Activated CD4-positive, alpha-beta T cell treated with anti-CD3 and anti-CD28 coated beads, Interleukin-2, amount 50 U/mL, for 1 hour (primary cell): Measurements from ENCODE around the gene NAPSA.
"Not testable (repeated sequence)": the region's sequence is repeated elsewhere in the genome, so short reads cannot be mapped to it uniquely, and the experiment has no call there.

Source experiments
- DNase-seq: peaks from one replicate; pipeline ENCODE4 v3.0.0-alpha.2; 2020

Gene NAPSA

DNA sequence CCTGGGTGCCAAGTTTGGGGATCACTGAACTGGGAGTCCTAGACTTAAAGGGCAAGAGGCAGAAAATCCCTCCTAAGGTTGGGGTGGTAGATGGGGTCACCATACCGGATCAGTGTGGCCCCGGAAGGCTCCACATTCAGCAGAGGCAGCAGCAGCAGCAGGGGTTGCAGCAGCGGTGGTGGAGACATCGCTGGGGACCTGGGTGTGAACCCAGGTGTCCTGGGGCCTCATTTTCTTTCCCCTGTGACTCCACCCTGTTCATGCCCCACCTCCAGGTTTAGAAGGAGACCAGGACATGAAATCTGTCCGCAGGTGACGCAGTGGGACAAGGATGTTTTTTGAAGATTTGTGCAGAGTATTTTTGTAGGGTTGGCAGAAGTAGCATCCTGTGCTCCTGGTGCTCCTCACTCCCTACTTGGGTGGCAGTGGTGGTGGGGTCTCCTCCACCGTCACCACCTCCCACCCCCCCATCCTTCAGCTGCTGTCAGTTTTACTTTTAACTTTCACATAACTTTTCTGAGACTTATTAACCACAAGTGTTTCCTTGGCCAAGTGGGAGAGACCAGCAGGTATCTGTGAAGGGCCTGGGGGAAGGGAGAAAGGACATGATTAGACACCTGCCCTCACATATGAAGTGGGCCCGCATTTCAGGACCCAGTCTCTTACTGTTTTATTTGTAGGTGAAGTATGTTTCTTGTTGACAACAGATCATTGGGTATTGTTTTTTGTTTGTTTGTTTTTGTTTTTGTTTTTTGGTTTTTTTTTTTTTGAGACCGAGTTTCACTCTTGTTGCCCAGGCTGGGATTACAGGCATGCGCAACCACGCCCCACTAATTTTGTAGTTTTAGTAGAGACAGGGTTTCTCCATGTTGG is at the start of gene NAPSA:
Gene NAPSA (minus strand): TSS at position 206 of the 873 bp plus-strand sequence. CDS start 18 bp downstream, at position 188.
- no peak for DNase-seq

DNA sequence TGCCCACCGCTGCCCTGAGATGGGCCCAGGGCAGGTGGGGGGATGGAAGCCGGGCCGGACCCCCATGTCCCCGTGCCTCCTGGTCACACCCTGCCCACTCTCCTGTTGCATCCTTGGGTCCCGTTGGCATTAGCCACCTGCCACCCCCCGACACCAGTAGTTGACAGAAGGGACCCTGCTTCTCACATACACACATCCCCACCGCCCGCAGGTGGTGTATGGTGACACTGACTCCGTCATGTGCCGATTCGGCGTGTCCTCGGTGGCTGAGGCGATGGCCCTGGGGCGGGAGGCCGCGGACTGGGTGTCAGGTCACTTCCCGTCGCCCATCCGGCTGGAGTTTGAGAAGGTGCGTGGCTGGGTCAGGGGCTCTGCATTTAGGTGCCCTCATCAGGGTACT is 48.1 kb upstream of the NAPSA start:
- no peak for DNase-seq

DNA sequence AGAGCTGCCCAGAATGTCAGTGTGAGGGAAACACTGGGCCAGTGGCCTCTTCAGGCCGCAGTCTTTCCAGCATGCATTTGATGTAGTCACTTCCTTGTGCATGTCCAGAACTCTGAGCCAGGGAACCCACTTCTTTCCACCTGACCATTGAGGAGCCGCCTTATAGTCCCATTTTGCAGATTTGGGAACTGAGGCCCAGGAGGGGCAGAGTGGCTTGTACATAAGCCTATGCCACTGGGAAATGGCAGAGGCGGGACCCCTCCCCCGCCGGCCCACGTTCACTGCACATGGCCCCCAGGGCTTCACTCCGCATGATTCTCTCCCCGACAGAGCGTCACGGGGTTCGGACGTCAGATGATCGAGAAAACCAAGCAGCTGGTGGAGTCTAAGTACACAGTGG is 47.7 kb upstream of the NAPSA start:
- no peak for DNase-seq

DNA sequence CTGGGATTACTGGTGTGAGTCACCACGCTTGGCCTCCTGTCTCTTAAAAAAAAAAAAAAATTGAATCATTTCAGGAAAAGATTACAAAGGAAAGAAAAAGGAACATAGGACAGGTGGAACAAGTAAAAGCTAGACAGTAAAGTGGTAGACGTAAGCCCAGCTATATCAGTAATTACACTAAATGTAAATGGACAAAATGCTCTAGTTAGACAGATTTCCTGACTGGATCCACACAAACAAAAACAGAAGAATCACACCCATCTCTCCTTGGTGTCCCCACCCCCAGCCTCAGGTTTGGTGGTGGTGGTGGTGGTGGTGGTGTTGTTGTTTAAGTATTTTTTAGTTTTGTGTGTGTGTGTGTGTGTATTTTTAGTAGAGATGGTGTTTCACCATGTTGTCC is 47.0 kb upstream of the NAPSA start:
- no peak for DNase-seq

DNA sequence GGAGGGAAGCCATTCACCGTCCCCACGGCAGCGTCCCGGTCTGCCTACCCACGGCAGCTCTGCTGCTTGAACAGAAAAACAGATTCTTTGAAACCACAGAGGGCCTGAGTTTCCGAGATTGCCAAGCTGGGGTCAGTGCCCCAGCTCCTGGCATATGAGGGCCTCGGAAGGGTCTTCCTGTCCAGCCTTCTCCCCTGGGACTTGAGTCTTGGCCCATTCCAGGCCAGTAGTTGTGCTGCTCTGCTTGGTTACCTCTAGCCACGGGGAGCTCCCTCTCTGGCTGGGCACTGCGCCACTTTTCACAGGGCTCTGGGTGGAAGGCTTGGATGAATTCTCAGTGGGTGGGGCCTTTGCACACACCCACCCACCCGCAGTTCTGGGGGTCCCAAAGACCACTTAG is 44.7 kb upstream of the NAPSA start:
- DNase-seq, result no peak

DNA sequence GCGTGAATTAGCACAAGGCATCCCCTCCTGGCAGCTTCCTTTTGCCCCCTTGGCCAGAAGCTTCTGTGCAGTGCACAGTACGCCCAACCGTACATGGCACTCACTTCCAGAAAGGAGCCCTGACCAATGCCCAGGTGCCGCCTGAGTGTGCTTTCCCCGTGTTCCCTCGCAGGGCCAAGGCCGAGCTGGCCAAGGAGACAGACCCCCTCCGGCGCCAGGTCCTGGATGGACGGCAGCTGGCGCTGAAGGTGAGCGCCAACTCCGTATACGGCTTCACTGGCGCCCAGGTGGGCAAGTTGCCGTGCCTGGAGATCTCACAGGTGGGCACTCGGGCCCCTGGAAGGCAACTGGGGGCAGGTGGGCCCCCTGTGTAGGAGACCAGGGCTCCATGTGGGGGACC is 43.9 kb upstream of the NAPSA start:
- DNase-seq, result no peak

DNA sequence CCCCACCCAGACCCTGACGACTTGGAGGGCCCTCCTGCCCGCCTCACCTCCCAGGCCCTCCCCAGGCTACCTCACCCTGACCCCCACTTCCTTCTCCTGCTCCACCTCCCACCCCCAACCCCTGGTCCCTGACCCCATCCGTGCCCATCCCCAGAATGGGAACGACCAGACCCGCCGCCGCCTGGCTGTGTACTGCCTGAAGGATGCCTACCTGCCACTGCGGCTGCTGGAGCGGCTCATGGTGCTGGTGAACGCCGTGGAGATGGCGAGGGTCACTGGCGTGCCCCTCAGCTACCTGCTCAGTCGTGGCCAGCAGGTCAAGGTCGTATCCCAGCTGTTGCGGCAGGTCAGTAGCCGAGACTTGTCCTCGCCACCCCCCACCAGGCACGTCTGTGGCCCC is 41.4 kb upstream of the NAPSA start:
- no peak for DNase-seq

DNA sequence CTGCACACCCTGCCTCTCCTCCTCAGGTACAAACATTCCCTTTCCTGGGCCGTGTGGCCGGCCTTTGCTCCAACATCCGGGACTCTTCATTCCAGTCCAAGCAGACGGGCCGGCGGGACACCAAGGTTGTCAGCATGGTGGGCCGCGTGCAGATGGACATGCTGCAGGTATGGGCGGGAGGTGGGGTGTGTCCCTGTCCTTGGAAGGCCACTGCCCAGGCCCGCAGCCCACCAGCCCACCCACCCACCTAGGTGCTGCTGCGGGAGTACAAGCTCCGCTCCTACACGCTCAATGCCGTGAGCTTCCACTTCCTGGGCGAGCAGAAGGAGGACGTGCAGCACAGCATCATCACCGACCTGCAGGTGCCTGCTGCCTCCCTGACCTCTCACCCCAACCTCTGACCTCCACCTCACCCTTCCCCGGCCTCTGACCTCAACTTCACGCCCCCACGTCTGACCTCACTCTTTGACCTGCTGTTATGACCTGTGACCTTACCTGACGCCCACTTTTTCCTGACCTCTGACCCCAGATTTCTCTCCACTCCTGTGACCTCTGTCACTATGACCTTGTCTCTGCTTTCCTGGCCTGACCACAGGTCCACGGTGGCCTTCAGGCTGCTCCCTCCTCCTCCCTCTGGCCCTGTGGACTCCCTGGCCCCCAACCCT is 40.8 kb upstream of the NAPSA start:
- no peak for DNase-seq

DNA sequence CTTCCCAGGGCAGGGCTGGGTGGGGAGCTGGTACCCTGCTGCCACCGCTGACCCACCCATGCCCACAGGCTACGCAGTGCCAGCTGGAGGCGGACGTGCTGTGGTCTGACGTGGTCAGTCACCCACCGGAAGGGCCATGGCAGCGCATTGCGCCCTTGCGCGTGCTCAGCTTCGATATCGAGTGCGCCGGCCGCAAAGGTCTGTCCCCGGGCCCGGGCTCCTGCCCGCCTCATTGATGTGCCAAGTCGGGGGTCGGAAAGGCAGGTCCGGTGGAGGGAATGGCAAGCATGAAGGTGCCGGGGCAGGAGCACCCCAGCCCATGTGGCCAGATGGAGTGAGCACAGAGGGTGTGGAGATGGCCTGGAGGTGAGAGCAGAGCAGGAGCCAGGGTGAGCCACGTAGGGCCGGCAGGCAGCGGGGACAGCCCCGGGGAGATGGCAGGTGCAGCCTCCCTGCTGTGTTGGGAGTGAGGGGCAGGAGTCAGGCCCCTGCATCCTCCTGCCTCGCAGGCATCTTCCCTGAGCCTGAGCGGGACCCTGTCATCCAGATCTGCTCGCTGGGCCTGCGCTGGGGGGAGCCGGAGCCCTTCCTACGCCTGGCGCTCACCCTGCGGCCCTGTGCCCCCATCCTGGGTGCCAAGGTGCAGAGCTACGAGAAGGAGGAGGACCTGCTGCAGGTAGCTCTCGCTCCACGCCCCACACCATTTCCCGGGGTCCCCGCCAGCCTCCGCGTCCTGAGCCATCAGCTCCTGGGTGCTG is 37.3 kb upstream of the NAPSA start:
- DNase-seq, result no peak

DNA sequence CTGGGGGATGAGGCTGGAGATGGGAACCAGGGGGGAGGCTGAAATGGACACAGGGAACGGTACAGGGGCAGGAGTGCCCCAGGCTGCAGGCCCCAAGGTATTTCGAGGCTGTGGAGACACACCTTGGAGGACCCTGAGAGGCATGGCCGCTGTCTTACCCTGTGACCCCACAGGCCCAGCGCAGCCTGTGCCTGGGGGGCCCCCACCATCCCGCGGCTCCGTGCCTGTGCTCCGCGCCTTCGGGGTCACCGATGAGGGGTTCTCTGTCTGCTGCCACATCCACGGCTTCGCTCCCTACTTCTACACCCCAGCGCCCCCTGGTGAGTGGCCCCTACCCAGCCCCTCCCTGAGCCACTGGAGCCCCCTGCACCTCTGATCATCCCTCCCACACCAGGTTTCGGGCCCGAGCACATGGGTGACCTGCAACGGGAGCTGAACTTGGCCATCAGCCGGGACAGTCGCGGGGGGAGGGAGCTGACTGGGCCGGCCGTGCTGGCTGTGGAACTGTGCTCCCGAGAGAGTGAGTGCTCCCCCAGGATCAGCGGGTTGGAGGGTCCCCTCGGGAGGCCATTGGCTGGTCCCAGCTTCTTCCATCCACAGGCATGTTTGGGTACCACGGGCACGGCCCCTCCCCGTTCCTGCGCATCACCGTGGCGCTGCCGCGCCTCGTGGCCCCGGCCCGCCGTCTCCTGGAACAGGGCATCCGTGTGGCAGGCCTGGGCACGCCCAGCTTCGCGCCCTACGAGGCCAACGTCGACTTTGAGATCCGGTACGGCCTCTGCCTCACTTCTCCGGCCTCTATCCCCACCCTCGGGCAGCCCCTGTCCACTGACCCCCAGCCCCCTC is 36.4 kb upstream of the NAPSA start:
- no peak for DNase-seq

DNA sequence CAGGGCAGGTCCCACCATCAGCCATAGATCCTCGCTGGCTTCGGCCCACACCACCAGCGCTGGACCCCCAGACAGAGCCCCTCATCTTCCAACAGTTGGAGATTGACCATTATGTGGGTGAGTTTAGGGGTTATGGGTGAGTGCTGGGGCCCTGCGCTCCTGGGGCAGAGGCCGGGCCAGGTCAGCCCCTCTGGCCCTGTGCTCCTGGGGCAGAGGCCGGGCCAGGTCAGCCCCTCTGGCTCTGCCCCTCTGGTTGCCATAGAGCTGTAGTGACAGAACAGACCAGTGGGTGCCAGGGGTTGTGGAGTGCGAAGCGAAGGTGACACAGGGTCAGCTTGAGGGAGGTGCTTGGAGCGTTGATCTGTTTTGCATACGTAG is 33.9 kb upstream of the NAPSA start:
- DNase-seq, result no peak

DNA sequence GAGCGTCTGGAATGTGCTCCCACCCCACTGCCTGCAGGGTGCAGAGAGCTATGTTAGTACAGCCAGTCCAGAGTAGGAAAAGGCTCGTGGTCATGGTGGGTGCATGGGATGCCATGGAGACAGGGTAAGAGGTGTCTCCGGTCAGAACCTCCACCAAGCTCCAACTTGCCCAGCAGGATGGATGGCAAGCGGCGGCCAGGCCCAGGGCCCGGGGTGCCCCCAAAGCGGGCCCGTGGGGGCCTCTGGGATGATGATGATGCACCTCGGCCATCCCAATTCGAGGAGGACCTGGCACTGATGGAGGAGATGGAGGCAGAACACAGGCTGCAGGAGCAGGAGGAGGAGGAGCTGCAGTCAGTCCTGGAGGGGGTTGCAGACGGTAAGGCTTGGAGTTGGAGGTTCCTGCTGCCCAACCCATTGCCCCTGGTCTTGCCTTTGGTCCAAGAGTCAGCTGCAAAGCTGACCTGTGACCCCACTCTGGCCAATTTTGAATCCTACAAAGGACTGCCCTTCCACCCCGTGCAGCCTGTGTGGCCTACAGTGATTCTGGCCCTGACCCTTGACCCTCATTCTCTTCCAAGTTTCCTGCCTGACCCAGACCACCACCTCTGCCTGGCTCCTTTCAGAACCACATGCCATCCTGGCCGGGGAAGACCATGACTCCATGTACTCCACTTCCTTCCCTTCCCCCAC is 33.4 kb upstream of the NAPSA start:
- DNase-seq, result no peak

DNA sequence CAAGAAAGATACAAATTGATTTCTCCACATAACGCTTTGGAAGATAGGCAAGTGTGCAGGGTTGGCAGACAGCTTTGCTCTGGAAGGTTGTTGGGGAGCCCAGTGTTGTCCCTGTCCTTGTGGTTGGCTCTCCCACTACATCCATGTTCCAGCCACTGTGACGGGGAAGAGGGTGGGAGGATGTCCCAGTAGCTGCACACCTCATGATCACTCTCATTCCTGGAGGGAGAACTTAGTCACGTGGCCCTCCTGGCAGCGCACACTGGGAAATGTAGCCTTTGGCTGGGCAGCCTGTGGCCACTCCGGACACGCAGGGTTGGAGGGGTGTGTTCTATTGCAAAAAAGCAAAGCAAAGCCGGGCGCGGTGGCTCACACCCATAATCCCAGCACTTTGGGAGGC is 28.6 kb upstream of the NAPSA start:
- no peak for DNase-seq

DNA sequence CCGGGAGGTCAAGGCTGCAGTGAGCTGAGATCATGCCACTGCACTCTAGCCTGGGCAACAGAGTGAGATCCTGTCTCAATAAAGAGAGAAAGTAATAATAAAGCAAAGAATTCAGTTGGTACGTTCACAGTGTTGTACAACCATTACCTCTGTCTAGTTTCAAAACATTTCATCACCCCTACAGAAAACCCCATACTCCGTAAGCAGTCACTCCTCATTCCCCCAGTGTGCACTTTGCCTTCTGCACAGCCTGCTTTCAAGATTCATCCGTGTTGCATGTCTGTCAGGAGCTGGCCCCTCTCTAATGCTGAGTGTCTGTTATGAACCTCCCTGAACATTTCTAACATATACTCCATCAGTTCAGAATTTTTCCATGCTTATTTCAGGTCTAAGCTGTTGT is 28.1 kb upstream of the NAPSA start:
- no peak for DNase-seq

DNA sequence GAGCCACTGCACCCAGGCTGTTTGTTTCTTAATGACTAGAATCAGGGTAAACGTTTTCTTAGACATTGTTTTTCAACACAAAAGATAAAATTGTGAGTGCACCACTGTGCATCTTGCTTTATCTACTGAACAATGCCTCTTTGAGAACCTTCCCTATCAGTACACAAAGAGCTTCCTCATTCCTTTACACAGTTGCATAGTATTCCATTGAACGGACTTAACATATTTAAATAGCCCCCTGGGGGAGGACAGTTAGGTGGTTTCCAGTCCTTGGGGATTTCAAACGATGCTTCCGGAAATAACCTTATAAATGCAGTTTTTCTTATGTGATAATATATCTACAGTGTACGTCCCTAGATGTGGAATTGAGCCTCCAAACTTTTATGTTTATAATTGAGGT is 27.3 kb upstream of the NAPSA start:
- no peak for DNase-seq

DNA sequence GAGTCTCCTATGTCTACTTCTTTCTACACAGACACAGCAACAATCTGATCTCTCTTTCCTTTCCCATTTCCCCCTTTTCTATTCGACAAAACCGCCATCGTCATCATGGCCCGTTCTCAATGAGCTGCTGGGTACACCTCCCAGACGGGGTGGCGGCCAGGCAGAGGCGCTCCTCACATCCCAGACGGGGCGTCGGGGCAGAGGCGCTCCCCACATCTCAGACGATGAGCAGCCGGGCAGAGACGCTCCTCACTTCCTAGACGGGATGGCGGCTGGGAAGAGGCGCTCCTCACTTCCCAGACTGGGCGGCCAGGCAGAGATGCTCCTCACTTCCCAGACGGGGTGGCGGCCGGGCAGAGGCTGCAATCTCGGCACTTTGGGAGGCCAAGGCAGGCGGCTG is 25.5 kb upstream of the NAPSA start:
- DNase-seq, result not testable (repeated sequence)

DNA sequence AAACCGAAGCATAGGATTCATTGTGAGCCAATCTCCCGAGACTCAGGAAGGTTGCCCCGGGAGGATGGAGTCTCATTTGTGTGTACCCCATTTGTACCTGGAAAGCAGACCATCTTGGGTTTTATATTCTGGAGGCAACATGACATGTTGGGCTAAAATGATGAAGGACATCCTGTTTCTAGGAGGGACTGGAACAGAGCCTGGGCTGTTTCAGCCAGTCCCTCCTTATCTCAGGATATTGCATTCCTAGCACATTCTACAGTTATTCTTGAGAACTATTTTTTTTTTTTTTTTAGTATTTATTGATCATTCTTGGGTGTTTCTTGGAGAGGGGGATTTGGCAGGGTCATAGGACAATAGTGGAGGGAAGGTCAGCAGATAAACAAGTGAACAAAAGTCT is 24.9 kb upstream of the NAPSA start:
- not testable (repeated sequence) for DNase-seq

DNA sequence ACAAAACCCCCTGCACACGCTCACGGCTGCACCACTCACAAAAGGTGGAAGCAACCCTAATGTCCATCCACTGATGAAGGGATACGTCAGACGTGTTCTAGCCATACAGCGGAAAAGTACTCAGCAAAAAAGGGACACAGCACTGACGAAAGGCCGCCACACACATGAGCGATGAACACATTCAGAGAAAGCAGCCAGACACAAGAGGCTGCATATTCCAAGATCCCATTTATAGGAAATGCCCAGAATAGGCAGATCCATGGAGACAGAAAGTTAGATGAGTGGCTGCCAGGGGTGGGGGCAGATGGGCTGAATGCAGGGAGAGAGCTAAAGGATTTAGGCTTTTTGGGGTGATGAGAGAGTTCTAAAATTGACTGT is 22.4 kb upstream of the NAPSA start:
- DNase-seq, result no peak

DNA sequence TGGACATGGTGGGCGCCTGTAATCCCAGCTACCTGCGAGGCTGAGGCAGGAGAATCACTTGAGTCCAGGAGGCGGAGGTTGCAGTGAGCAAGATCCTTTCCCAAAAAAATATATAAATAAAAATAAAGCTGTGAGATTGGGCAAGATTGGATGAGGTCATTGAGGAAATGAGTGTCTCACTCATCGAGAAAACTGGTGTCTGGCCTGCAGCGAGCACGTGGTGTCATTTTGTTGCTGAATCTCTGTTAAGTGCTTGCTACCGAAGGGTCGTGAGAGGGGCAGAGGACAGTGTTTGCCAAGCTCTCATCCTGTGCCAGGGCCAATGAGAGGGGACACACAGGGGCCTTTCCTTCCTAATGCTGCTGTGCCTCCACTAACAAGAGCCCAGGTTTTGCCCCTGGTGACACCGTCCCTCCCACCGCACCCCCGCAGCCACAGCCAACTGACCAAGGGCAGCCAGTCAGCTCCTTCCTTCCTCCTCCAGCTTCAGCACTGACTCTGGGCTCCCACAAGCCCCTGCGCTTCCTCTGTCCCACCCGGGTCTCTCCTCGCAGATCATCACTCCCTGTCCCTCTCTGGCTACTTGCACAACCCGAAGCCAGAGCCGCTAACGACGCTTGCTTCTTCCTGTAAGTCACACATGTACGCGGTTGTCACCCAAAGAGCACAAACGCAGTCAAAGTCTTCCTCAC is 21.9 kb upstream of the NAPSA start:
- DNase-seq, result no peak

DNA sequence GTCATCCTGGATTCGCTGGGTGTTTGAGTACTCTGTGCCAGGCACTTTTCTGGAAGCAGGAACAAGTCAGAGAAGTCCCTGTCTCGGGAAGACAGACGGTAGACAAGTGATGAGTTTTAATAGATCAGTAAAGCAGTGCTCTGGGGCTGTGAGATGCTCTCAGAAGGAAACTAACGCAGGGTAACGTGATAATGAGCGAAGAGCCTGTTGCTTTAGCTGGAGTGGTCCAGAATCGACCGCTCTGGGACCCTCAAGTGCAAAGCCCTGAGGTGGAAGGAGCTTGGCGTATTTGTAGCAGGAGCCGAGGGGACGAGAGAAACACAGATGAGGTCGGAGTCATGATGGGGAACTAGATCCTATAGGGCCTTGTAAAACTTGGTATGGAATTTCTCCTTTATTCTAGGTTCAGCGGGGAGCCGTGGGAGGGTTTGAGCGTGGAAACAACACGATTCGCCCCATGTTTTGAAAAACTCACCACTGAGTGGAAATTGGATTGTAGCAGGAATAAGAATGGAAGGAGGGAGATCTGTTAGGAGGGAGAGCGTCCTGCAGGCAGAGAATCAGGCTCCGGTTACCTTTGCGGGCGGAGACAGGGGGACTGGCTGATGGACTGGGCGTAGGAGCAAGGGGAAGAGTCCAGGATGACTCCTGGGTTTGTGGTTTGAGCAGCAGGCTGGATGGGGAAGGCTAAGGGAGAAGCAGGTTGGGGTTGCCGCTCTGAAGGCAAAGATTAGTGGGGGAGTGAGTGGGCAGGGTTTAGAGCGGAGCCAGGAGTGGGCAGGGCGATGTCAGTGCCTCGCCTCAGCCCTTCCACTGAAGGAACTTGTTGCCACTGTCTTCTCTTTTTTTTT is 19.5 kb upstream of the NAPSA start:
- DNase-seq, result no peak
